ENCODE results near the gene XBP1.

DNA sequence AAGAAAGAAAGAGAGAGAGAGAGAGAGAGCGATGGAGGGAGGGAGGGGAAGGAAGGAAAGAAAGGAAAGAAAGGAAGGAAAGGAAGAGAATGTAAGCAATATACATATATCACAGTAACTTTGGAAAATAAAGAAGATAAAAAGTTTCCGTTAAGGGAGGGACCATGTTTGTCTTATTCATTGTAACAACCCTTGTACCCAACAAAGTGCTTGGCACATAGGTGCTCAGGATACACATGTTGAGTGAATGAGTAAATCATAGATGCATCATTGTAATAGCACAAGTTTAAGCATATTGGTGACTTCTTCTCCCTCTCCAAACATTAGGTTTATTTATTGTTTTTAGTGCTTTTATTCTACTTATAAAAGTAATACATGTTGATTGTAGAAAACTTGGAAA lies 43.3 kb upstream of the XBP1 start:
- TF ChIP-seq EP300 (IDR thresholded peaks at IDR 0.05) = no peak
- TF ChIP-seq, protein P1, sequence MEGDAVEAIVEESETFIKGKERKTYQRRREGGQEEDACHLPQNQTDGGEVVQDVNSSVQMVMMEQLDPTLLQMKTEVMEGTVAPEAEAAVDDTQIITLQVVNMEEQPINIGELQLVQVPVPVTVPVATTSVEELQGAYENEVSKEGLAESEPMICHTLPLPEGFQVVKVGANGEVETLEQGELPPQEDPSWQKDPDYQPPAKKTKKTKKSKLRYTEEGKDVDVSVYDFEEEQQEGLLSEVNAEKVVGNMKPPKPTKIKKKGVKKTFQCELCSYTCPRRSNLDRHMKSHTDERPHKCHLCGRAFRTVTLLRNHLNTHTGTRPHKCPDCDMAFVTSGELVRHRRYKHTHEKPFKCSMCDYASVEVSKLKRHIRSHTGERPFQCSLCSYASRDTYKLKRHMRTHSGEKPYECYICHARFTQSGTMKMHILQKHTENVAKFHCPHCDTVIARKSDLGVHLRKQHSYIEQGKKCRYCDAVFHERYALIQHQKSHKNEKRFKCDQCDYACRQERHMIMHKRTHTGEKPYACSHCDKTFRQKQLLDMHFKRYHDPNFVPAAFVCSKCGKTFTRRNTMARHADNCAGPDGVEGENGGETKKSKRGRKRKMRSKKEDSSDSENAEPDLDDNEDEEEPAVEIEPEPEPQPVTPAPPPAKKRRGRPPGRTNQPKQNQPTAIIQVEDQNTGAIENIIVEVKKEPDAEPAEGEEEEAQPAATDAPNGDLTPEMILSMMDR (IDR thresholded peaks at IDR 0.05) = no peak
- TF ChIP-seq POLR2A (IDR thresholded peaks at IDR 0.05) = no peak
- TF ChIP-seq POLR2AphosphoS5 (IDR thresholded peaks at IDR 0.05) = no peak
